Measurements from ENCODE around the gene KDM4F. TPM values are rescaled to one million over a fixed set of nuclear protein-coding genes. Genes with fewer than 3 reads are reported as not detected.
"Not testable (repeated sequence)": the region's sequence is repeated elsewhere in the genome, so short reads cannot be mapped to it uniquely, and the experiment has no call there.

The KDM4F gene
- total RNA-seq, 3 donors from 2014 or later = not detected

DNA sequence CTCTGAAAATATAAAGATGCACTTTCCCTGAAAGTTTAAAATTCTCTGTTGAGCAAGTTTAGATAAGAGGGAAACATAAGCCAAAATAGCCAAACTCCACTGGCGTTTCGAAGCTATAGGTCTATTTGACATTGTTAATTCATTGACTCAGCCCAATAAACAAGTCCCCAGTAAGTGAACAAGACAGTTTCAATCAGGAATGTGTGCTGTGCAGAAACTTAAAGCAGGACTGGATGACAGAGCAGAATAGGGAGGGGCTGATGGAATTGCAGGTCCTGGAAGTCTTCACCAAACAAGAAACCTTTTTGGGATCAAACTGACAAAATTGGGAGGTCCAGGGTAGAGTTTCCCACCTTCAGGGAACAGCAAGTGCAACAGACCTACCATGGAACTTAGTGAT lies 33.1 kb upstream of the KDM4F start:
- TF ChIP-seq POLR2AphosphoS5 (IDR thresholded peaks at IDR 0.05) = no peak
- no peak for TF ChIP-seq POLR2A (IDR thresholded peaks at IDR 0.05)
- TF ChIP-seq CTCF (IDR thresholded peaks at IDR 0.05) = no peak
- Histone ChIP-seq H3K4me3 (no peak overlapping the region), H3K27me3 (no peaks in the 10 kb centered on the region), H3K4me1 (no peaks in the 10 kb centered on the region), H3K27ac (no peak overlapping the region), H3K36me3 (no peaks in the 10 kb centered on the region), H3K9me3 (no peaks in the 10 kb centered on the region)
- DNase-seq (ENCODE audit: low spot score in 2 of 2) = no peak
- intact Hi-C loops (cut with DNase I; ENCODE audit: low total_unique reads) = no loop called here

DNA sequence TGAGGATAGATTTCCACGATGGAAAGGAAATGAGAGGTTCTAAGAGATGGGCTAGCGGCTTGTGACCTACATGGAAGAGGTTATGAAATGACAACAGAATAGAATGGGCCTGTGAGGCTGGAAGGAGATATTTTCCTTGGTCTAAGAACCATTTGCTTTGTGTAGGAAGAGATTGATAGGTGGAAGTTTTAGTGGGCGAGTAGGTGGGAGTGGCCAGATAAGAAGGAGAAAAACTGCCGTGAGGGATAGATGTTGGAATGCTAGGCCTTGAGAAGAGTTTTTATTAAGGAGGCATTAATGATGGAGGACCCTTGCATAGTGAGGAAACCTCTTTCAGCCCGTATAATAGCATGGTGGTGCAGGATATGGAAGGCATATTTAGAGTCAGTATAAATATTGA lies 27.8 kb upstream of the KDM4F start:
- H3K27me3 ChIP-seq; H3K9me3 ChIP-seq; H3K4me3 ChIP-seq; H3K27ac ChIP-seq; intact Hi-C loops (cut with DNase I; ENCODE audit: low total_unique reads); DNase-seq (ENCODE audit: low spot score in 2 of 2); H3K36me3 ChIP-seq; H3K4me1 ChIP-seq: not testable (repeated sequence)

GRCh38 chr11:95024958-95025357 lies 24.3 kb upstream of the KDM4F start, which contains the start of gene KDM4E:
TSS of gene KDM4E (plus strand) at chr11:95025258. CDS start at chr11:95025558, 300 bp downstream.
- Histone ChIP-seq H3K27ac (no peak within 1 kb of the TSS), H3K4me3 (no peak within 1 kb of the TSS), H3K36me3 (no peaks in the 10 kb centered on the region), H3K27me3 (no peaks in the 10 kb centered on the region), H3K9me3 (no peaks in the 10 kb centered on the region), H3K4me1 (no peaks in the 10 kb centered on the region)
- no peak for TF ChIP-seq CTCF (IDR thresholded peaks at IDR 0.05)
- no peak for TF ChIP-seq POLR2A (IDR thresholded peaks at IDR 0.05)
- TF ChIP-seq POLR2AphosphoS5 (IDR thresholded peaks at IDR 0.05) = no peak
- no peak for DNase-seq (ENCODE audit: low spot score in 2 of 2)
- intact Hi-C loops (cut with DNase I; ENCODE audit: low total_unique reads) = no loop called here

DNA sequence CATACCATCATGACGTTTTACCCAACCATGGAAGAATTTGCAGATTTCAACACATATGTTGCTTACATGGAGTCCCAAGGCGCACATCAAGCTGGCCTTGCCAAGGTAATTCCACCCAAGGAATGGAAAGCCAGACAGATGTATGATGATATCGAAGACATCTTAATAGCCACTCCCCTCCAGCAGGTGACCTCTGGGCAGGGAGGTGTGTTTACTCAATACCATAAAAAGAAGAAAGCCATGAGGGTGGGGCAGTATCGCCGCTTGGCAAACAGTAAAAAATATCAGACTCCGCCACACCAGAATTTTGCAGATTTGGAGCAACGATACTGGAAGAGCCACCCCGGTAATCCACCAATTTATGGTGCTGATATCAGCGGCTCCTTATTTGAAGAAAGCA lies 23.6 kb upstream of the KDM4F start:
- H3K9me3 ChIP-seq; H3K27ac ChIP-seq; intact Hi-C loops (cut with DNase I; ENCODE audit: low total_unique reads); DNase-seq (ENCODE audit: low spot score in 2 of 2); H3K36me3 ChIP-seq; H3K4me3 ChIP-seq; H3K27me3 ChIP-seq; H3K4me1 ChIP-seq: not testable (repeated sequence)

DNA sequence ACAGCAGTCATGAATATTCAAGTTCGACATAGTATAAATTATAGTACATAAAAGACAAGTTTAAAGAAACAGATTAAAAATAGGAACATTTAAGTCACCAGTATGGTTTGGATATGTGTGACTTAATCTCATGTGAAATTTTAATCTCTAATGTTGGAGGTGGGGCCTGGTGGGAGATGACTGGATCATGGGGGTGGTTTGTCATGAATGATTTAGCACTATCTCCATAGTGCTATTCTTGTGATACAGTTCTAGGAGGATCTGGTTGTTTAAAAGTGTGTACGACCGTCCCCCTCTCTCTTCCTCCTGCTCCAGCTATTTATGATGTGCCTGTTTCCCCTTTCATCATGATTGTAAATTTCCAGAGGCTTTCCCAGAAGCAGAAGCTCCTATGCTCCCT lies 20.9 kb upstream of the KDM4F start:
- no peak for DNase-seq (ENCODE audit: low spot score in 2 of 2)
- H3K4me3 ChIP-seq = no peak overlapping the region
- TF ChIP-seq POLR2A (IDR thresholded peaks at IDR 0.05) = no peak
- no peak for TF ChIP-seq POLR2AphosphoS5 (IDR thresholded peaks at IDR 0.05)
- TF ChIP-seq CTCF (IDR thresholded peaks at IDR 0.05) = no peak
- H3K27ac ChIP-seq = no peak overlapping the region
- no peaks in the 10 kb centered on the region for H3K9me3 ChIP-seq
- no peaks in the 10 kb centered on the region for H3K27me3 ChIP-seq
- H3K36me3 ChIP-seq = no peaks in the 10 kb centered on the region
- intact Hi-C loops (cut with DNase I; ENCODE audit: low total_unique reads) = no loop called here
- no peaks in the 10 kb centered on the region for H3K4me1 ChIP-seq

- no peak overlapping the region for H3K4me3 ChIP-seq
- DNase-seq (ENCODE audit: low spot score in 2 of 2) = no peak
- H3K27me3 ChIP-seq = no peaks in the 10 kb centered on the region
- no peaks in the 10 kb centered on the region for H3K4me1 ChIP-seq
- H3K36me3 ChIP-seq = no peaks in the 10 kb centered on the region
- no peak for TF ChIP-seq POLR2AphosphoS5 (IDR thresholded peaks at IDR 0.05)
- no peak for TF ChIP-seq CTCF (IDR thresholded peaks at IDR 0.05)
- no peak for TF ChIP-seq POLR2A (IDR thresholded peaks at IDR 0.05)
- H3K9me3 ChIP-seq = no peaks in the 10 kb centered on the region
- intact Hi-C loops (cut with DNase I; ENCODE audit: low total_unique reads) = no loop called here
- no peak overlapping the region for H3K27ac ChIP-seq
Measured at GRCh38 chr11:95033051-95033450, 16.2 kb upstream of the KDM4F start.
